NCI-H526 (cell line): ENCODE data around the gene MSX2.
"Not testable (repeated sequence)": the region's sequence is repeated elsewhere in the genome, so short reads cannot be mapped to it uniquely, and the experiment has no call there.

ENCODE experiments used
- DNase-seq, 2 experiments: peaks; one replicate each; lab custom pipeline; 2025; lab: John Stamatoyannopoulos, UW

The MSX2 gene

GRCh38 chr5:174733091-174733690 lies 8.8 kb downstream of the MSX2 start:
- no peak for DNase-seq

GRCh38 chr5:174733836-174734235 lies 9.5 kb downstream of the MSX2 start:
- DNase-seq = no peak

GRCh38 chr5:174734571-174735497 lies 10.5 kb downstream of the MSX2 start:
- no peak for DNase-seq

- peak in 1 of 2 experiments; percentile 68 for DNase-seq
These were observed 11.3 kb downstream of the MSX2 start for GRCh38 chr5:174735498-174736330.

GRCh38 chr5:174736331-174736721 lies 11.9 kb downstream of the MSX2 start:
- DNase-seq = no peak

GRCh38 chr5:174736777-174737176 lies 12.4 kb downstream of the MSX2 start:
- DNase-seq = no peak

- DNase-seq = no peak
These were observed 12.9 kb downstream of the MSX2 start for GRCh38 chr5:174737330-174737729.

- DNase-seq = no peak
These were observed 17.0 kb downstream of the MSX2 start for GRCh38 chr5:174741352-174741751.

- DNase-seq = no peak
These were observed 20.5 kb downstream of the MSX2 start for GRCh38 chr5:174744896-174745295.

- no peak for DNase-seq
These were observed 21.3 kb downstream of the MSX2 start for GRCh38 chr5:174745590-174746103.

- DNase-seq = no peak
These were observed 26.3 kb downstream of the MSX2 start for GRCh38 chr5:174750711-174751110.

GRCh38 chr5:174751154-174752000 lies 27.0 kb downstream of the MSX2 start:
- DNase-seq = peak; percentile 23 to 64

- no peak for DNase-seq
These were observed 27.7 kb downstream of the MSX2 start for GRCh38 chr5:174752121-174752520.

GRCh38 chr5:174755106-174755505 lies 30.7 kb downstream of the MSX2 start:
- peak in 1 of 2 experiments; percentile 4 for DNase-seq

GRCh38 chr5:174759091-174759490 lies 34.7 kb downstream of the MSX2 start:
- DNase-seq = no peak

GRCh38 chr5:174760721-174761120 lies 36.3 kb downstream of the MSX2 start:
- no peak for DNase-seq

- DNase-seq = not testable (repeated sequence)
These were observed 37.0 kb downstream of the MSX2 start for GRCh38 chr5:174761341-174761740.

GRCh38 chr5:174764309-174764708 lies 39.9 kb downstream of the MSX2 start:
- DNase-seq = no peak

GRCh38 chr5:174765540-174765939 lies 41.2 kb downstream of the MSX2 start:
- no peak for DNase-seq

- no peak for DNase-seq
These were observed 43.3 kb downstream of the MSX2 start for GRCh38 chr5:174767670-174768069.

GRCh38 chr5:174769005-174769404 lies 44.6 kb downstream of the MSX2 start:
- DNase-seq = no peak
